NCI-H1417 treated with DMSO at 0.1 percent for 48 hours (cell line): ENCODE results near the gene ADAMTSL3.

Source experiments
- DNase-seq: peaks from one replicate; lab custom pipeline; 2025; lab: John Stamatoyannopoulos, UW

ADAMTSL3 gene

DNA sequence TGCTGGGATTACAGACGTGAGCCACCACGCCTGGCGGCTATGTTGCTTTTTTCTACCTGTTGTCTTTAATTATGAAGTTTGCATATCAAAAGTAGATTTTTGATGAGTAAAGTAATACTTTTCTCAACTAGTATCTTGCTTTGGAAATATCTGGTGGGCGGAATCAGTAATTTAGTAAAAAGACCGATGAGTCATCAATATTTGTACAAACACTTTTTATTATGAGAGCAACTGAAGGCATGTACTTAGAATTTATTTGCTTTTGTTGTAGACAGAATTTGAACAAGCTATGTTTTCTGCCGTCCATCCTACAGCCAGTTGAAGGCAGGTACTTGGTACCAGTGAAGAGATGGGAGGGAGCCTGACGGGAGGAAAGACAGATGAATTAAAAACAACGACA, 164.7 kb downstream of the ADAMTSL3 start:
- DNase-seq, result no peak

DNA sequence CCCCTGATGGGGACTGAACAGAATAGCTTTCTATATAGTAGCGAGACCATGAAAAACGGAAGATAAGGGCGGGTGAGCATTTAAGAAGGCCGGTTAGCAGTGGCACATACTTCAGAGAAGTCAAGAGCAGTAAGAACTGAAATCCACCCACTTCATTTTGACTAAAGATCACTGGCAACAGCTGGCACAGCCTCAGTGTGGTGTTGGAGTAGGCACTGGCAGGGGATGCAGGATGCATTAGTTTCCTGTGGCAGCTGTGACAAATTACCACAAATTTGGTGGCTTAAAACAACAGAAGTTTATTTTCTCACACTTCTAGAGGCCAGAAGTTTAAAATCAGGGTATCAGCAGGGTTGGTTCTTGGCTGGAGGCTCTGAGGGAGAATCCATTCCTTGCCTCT, 176.5 kb downstream of the ADAMTSL3 start:
- no peak for DNase-seq

DNA sequence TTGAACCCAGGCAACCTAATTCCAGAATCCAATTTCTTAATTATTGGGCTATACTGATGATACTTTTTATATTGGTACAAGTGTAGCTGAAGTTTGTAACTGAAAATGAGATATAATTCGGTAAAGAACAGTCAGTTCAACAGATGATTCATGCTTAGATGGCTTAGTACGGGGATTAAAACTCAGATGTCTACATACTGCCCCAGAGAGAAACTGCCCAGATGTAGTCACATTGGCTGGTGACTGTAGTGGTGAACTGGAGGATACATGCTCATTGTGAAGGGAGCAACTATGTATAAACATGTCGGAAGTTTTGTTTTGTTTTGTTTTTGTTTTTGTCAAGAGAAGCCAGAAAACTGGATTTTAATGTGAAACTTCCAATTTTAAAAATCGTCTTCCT, 179.6 kb downstream of the ADAMTSL3 start:
- DNase-seq, result no peak

DNA sequence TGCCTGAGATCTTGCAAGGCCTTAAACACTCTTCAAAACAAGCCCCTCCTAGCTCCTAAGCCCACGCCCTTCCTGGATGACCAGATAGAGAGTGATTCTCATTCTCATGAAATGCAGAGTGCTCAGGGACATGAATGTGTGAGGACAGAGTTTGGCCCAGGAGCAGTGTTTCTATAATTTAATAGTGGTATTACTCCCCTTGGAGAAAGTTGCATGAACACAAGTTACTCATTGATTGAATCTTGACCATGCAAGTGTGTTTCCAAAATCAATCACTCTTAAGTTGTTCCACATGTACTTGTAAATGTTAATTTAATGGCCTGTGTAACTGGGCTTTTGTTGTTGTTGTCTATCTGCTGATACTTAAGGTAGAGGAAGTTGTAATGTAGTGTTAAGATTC, 181.6 kb downstream of the ADAMTSL3 start:
- DNase-seq, result no peak

DNA sequence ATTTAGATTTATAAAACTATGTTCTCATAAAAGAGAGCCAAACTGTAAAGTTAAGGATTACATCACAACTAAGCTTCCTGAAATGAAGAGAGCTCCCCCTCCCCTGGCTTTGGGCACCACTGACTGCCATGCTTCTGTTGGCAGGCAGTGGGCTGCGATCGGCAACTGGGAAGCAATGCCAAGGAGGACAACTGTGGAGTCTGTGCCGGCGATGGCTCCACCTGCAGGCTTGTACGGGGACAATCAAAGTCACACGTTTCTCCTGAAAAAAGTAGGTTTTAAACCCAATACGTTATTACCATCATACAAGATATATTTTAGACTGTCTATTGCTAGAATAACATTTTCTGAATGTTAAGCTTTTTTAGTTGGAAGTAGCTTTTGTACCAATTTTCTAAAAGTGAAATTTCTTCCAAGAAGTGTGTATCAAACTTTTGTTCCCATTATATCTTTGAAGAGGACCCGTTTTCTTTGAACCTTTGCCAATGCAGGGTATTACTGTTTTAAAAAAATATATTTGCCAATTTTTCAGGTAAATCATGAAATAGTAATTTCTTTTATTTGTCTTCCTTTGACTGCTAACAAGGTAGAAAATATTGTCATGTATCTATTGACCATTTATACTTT, 184.1 kb downstream of the ADAMTSL3 start:
- no peak for DNase-seq

DNA sequence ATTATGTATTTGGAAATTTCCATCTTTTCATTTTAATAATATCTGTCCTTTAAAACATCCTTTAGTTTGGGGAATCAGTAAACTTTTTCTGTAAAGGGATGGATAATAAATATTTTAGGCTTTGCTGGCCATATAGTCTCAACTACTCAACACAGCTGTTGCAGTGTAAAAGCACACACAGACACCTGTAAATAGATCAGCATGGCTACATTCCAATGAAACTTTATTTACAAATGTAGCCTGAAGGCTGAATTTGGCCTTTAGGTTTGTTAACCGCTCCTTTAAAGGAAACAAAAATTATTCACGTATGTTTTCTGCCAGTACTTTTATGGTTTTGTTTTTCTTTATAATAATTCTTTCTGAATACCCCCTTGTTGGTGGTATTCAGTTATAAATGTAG, 184.8 kb downstream of the ADAMTSL3 start:
- DNase-seq, result no peak

DNA sequence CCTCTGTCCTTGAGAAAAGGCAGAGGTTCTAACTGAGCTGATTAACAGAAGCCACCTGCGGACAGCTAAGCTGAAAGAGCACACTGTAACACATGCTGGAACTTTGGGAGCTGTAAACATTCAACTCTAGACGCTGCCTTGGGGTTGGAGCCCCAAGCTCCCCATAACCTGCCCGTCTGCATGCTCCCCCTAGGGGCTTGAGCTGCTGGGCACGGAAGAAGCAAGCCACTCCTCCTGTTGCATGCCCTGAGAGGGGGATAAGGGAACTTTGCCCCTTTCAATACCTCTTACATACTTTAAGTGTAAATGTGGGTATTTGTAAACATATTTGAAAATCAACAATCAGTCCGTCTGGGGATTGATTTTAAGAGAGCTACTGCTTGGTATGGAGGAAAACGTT, 188.4 kb downstream of the ADAMTSL3 start:
- DNase-seq, result no peak

DNA sequence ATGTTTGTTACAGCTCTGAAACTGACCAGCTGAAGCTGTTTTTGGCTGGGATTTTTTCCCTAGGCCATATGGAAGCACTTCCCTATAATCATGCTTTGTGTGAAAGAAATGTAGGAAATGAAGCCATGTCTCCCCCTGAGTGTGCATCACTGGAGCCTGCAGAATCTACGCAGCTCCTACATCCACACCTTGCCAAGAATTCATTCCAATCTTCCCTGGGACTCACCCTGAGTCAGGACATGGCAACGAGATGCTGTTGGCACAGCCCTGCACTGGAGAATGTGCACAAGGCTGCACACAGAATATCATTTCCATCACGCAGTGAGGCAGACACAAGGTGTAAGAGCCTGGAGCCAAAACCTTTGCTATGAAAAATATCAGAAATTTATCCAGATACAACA, 189.5 kb downstream of the ADAMTSL3 start:
- no peak for DNase-seq

DNA sequence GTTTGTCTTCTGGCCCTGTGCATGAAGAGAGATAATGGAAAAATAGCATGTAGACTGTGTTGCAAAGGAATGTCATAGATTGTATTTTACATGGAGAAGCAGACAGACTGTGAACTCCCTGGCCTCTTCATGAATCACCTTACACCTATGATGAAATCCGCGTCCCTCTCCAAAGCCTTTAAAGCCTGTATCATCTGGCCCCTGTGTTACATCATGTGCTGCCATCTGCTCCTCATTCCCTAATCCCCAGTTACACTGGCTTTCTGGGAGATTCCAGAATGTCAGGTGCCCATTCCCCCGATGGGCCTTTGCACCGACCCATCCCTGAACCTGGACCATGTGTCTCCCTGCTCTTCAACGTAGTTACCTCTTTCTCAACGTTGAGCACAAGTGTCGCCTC, 190.8 kb downstream of the ADAMTSL3 start:
- no peak for DNase-seq

DNA sequence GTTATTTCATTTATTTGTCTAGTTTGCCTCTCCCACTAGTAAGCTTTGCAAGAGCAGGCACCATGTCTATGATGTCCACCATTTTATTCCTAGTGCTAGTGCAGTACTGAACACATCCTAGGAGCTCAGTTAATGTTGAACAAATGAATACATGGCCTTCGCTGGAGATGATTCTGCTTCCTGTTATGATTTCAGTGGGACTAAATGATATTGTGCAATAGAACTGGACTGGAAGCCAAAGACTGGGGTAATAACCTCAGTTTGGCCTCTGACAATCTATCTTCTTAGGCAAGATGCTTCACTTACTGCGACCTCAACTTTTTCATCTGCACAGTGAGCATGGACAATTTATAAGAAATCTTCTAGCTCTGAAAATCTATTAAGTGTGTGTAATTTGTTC, 191.3 kb downstream of the ADAMTSL3 start:
- DNase-seq, result no peak

DNA sequence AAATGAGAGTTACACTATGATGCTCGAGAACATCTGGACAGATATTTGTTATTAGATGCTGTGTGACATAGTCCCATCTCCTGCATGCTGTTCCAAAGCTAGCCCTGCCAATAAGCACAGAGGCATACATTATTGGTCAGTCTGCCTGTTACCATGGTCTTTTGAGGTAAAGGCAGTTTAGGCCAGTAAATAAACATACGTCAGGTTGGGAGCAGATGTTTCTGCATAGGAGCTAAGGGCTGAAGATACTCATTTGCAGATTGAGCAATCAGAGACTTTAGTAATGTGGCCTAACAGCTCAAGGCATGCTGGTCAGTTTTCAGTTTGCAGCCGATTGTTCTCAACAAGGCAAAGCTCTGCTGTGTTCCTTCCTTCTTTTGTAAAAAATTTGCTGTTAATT, 192.9 kb downstream of the ADAMTSL3 start:
- DNase-seq, result no peak

DNA sequence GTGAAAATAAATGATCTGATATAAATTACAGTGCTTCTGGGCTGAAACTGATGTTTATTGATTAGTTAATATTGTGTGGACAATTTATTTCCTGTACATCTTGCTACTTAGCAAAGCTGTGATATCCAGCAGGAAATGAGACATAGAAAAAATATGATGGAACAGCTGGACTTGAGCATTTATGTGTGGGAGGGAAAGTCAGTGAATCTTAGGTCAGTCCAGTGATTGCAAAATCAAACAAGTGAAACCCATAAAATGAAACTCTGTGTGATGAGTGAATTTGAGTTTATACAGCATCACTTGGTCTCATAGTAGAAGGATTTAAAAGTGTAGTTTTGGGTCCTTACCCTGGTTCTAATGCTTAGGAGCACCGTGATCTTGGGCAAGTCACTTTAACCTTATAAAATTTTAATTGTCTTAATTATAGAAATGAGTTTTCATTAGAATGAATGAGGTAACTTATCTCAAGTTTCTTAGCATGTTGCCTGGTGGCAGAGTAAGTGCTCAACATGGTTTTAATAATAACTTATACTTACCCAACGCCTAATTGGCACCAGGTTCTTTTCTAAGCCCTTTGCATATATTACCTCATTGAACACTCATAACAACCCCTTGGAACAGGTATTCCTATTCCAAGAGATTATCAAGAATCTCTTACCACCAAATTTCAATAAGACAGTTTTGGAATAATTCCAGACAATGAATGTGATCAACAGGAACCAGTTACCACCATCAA, 194.6 kb downstream of the ADAMTSL3 start:
- DNase-seq, result no peak

DNA sequence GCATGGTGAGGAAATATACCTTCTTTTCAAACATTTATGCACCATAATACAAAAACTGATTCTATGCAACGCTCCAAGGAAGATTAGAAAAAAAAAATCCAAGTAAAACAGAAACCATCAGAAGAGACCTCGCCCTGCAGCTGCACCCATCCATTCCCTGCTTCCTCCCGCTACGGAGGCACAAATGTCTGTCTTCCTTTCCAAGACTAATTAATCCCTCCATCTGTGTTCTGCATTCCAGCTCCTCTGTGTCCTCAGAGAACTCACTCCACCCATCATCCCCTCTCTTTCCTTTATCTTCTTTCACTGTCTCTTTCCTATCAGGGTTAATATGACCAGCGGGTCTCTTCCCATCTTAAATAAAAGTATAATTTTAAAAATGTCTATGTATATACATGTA, 196.1 kb downstream of the ADAMTSL3 start:
- no peak for DNase-seq

DNA sequence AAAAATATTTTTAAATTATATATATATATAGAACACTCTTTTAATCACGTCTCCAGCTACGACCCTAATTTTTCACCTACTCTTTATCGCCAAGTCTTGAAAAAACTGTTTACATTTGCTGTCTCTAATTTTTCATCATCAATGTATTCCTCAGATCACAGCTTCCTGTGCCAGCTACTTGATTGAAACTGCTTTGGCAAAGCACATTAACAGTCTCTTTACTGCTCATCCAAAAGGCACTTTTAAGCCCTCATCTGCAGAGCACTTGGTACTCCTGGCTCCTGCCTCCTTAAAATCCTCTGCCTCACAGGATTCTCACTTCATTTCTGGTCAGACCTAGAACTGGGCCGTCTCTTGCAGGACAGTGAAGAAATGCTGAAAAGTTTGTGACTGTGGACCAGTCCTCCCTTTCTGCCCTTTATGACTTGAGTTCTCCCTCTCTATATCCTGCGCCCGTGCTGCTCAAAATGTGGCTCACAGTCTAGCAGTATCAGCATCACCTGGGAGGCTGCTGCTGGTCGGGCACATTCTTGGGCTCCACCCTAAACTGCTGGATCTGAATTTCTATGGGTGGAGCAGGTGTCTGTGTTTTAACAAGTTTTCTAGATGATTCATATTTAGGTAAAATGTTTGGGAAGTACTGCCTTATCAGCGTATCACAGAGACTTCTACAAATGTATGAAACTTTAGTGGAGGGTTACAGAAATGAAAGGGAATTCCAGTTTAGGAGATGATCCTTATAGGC, 196.8 kb downstream of the ADAMTSL3 start:
- DNase-seq, result no peak

DNA sequence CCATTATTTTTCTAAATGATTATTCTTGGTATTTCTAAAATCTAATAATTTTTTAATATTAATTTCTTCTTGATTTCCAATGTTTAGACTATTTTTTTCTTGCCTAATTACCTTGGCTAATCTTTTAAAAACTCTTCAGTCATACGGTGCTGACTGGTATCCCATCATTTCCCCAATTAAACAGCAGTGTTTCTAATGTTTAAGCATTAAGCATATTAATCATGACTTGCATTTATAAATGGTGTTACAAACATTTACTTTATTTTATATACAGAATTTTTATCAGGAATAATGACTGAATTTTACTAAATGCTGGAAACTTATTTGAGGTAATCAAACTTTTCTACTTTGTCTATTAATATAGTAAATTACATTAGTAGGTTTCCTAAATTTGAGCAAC, 199.3 kb downstream of the ADAMTSL3 start:
- no peak for DNase-seq

DNA sequence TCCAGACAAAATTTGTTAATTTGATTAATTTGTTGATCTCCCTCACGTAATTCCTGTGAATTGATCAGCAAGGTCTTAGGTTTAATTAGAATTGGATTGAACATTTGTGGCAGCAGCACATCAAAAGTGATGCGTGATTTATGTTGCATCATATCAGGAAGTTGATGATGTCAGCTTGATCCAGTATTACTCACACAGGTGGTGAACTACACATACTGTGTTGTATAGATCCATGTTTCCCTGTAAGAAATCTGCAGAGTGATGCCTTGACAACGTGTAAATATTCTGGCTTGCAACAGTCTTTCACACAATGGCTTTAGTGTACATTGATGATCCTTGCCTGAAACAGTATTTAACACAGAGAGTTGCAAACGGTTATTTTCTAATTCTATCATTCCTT, 200.4 kb downstream of the ADAMTSL3 start:
- DNase-seq, result no peak

DNA sequence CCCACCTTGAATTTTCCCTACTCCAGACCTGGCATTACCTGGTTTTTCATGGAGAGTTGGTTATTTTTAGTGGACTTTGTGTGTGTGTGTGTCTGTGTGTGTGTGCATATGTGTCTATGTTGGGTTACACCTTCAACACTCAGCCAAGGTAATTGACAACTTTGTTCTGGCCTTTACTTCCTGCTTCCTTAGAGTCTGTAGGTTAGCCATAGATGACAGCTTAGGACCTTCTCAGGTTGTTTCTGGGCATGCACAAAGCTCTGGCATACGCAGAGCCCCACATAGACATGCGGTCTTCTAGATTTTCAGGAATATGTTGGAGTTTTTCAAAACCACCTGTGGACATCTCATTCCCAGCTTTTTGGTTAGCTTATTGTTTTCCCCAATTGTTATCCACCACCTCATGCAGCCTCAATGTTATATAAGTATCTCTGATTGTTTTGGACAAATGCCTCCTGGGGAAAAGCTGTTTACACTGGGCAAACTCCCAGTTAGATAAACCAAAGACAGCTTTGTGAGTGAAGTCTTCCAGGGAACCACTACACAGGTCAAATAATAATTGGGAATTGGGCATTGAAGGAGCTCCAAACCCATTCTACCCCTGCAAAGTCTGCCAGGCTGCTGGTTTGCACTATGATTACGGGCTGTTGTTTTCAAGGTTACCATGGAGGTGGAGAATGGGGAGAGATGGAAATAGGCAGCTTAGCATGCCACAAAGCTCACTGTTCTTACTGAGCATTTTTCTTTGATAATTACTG, 201.2 kb downstream of the ADAMTSL3 start:
- DNase-seq, result no peak

DNA sequence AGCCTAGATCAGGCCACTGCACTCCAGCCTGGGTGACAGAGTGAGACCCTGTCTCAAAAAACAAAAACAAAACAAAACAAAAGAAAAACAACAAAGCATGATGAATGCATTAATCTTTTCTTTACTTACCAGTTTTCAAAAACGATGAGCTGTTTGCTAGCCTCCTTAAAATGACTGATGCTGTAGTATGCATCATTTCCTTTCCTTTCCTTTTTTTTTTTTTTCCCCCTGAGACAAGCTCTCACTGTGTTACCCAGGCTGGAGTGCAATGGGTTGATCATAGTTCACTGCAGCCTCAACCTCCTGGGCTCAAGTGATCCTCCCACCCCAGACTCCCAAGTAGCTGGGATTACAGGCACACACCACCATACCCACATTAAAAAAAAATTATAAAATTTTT, 202.0 kb downstream of the ADAMTSL3 start:
- no peak for DNase-seq

DNA sequence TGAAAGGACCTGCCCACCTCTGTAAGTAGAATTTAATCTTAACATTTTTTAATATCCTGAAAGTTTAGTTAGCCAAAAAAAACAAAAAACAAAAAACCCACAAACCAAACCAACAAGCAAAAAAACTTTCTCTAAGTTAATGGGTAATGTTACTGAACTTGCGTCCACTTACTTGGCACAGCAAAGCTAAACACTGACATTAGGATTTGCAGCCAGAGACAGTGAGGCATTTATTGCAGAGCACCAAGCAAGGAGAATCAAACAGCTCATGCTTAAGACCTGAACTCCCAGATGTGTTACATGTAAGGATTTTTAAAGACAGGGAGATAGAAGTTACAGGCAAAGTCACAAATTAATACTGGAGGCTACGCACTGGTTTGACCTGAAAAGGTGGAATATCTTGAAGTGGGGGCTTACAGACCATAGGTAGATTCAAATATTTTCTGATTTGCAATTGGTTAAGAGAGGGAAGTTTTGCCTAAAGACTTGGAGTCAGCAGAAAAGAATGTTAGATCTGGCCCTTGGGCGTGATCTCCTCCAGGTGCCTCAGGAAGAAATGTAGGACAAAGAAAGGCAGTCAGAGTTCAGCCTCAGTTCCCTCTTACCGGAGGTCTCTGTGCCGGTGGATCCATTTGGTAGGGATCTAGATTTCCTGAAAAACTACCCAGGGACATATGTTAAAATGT, 205.0 kb downstream of the ADAMTSL3 start:
- DNase-seq, result no peak

DNA sequence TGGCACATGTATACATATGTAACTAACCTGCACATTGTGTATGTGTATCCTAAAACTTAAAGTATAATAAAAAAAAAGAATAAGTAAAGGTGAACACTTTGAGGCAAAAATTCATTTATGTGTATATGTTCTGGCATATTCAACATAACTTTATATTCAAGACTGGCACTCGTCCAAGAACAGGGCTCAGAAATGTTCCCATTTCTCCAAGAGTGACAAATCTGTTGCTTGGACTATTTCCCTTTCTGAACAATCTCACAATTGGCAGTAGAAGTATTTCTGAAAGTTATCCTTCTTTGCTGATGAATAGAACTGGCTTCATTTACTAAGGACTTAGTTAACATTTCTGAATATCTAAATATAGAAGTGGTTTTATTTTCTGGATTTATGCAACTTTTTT, 212.8 kb downstream of the ADAMTSL3 start:
- DNase-seq, result no peak

DNA sequence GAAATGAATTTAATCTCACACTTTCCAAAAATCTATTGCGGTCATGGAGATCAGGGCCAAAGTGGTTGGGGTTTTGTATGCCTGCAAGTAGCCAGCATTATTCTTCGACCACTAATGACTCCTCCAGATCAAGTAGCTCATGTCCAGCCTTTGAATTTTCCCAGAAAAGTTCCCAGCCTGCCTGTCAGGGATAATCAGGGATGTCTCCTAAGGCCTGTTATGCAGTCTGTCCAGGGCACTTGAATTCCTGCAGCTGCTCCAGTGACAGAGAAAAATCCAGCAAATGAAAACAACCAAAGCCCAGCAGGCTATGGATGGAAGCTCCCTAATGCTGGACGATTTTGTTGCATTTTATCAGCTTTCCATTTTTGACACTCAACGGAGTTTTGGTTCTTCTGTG, 215.4 kb downstream of the ADAMTSL3 start:
- no peak for DNase-seq
